Endothelial cell of umbilical vein (primary cell): Measurements from ENCODE around the gene AGBL4. TPM values are rescaled to one million over a fixed set of nuclear protein-coding genes. Genes with fewer than 3 reads are reported as not detected.

ENCODE experiments used
- BruUV-seq: library from RNA; stranded (reverse); fragments of 400-500 nt; replicated peaks from 2 replicates; lab custom pipeline; 2021; lab: Mats Ljungman, UMichigan
- CTCF ChIA-PET: fragments of 300-600, 350-600 bp; sonication (Branson Sonifier 250); formaldehyde crosslinking; loops from one replicate; lab custom pipeline; 2021; ENCODE audit warnings: antibody characterized with exemption, inconsistent platforms; lab: Charles Lee
- POLR2A ChIA-PET: fragments of 300-600, 350-600 bp; sonication (Branson Sonifier 250); formaldehyde crosslinking; loops from one replicate; lab custom pipeline; 2021; ENCODE audit warnings: antibody characterized with exemption, inconsistent platforms; lab: Charles Lee
- DNase-seq: peaks from one replicate; pipeline ENCODE4 v3.0.0-alpha.2; 2011; ENCODE audit warnings: low read depth, low spot score
- FAIRE-seq: peaks from 2 replicates; lab custom pipeline; 2011; peaks lifted over from hg19 to GRCh38; lab: Jason Lieb, UNC
- H2AFZ ChIP-seq: 2 replicates; pipeline ENCODE4 v1.6.0; 2012; ENCODE audit warnings: low read depth, low read length, control low read depth, inconsistent platforms
- H3K27ac ChIP-seq: 2 replicates; pipeline ENCODE4 v1.5.1; 2011; ENCODE audit warnings: low read depth, mild to moderate bottlenecking, control low read depth, low read length, moderate library complexity; ENCODE audit not compliant: insufficient read depth
- H3K27me3 ChIP-seq, 2 experiments: 2 replicates each; pipeline versions ENCODE4 v1.6.0 to v1.6.1; 2011; ENCODE audit warnings: low read length in 2 of 2, mixed read lengths in 1 of 2; ENCODE audit not compliant: control insufficient read depth in 2 of 2, insufficient read depth in 2 of 2
- H3K36me3 ChIP-seq, 2 experiments: 2 replicates in 1 of 2; 3 replicates in 1 of 2; pipeline ENCODE4 v1.5.1; 2011; ENCODE audit warnings: low read length in 2 of 2, mild to moderate bottlenecking in 1 of 2, moderate library complexity in 1 of 2; ENCODE audit not compliant: control insufficient read depth in 2 of 2, insufficient read depth in 2 of 2; ENCODE audit errors: extremely low read depth in 1 of 2
- H3K4me1 ChIP-seq: 3 replicates; pipeline ENCODE4 v1.5.1; 2011; ENCODE audit warnings: mild to moderate bottlenecking, low read length; ENCODE audit not compliant: control insufficient read depth, insufficient read depth; ENCODE audit errors: extremely low read depth
- H3K4me2 ChIP-seq: 2 replicates; pipeline ENCODE4 v1.6.1; 2011; ENCODE audit warnings: low read length, control low read depth, mixed read lengths; ENCODE audit not compliant: insufficient read depth
- H3K4me3 ChIP-seq, 3 experiments: fragments of 200-600 bp in 1 of 3; sonication (generic), shearing (Covaris generic) in 1 of 3; replicated peaks in 1 of 3; 2 replicates each; pipeline ENCODE4 v1.5.1; 2011 to 2016; ENCODE audit warnings: control low read depth in 3 of 3, low read length in 3 of 3, mild to moderate bottlenecking in 2 of 3, inconsistent platforms in 1 of 3, low read depth in 1 of 3, moderate library complexity in 1 of 3; ENCODE audit not compliant: insufficient read depth in 1 of 3
- H3K79me2 ChIP-seq: 2 replicates; pipeline ENCODE4 v1.6.0; 2012; ENCODE audit warnings: low read length, inconsistent platforms; ENCODE audit not compliant: control insufficient read depth, insufficient read depth
- H3K9ac ChIP-seq: replicated peaks from 2 replicates; pipeline ENCODE3; 2011; ENCODE audit warnings: low read length, control low read depth; ENCODE audit not compliant: insufficient read depth; ENCODE audit errors: extremely low read depth
- H3K9me1 ChIP-seq: replicated peaks from 3 replicates; pipeline ENCODE4 v1.6.0; 2011; ENCODE audit warnings: mild to moderate bottlenecking, low read length; ENCODE audit not compliant: control insufficient read depth, insufficient read depth; ENCODE audit errors: extremely low read depth
- H3K9me3 ChIP-seq: replicated peaks from 2 replicates; pipeline ENCODE4 v1.5.1; 2012; ENCODE audit warnings: low read length, inconsistent platforms; ENCODE audit not compliant: control insufficient read depth, insufficient read depth
- H4K20me1 ChIP-seq: replicated peaks from 2 replicates; pipeline ENCODE3; 2011; ENCODE audit warnings: mild to moderate bottlenecking, low read length; ENCODE audit not compliant: control insufficient read depth, insufficient read depth; ENCODE audit errors: extremely low read depth
- CTCF ChIP-seq, 2 donors: IDR thresholded peaks; 1 replicate in 1 of 2; 2 replicates in 1 of 2; pipeline ENCODE4 v1.5.1; 2011; ENCODE audit warnings: low read length in 2 of 2, mild to moderate bottlenecking in 2 of 2, moderate library complexity in 2 of 2, control low read depth in 1 of 2, inconsistent platforms in 1 of 2, low read depth in 1 of 2; ENCODE audit not compliant: insufficient read depth in 1 of 2; ENCODE audit errors: extremely low read depth in 1 of 2
- EZH2 ChIP-seq: IDR thresholded peaks from 2 replicates; pipeline ENCODE4 v1.6.1; 2012; ENCODE audit warnings: borderline replicate concordance, low read depth, mild to moderate bottlenecking, moderate library complexity, low read length, inconsistent platforms; ENCODE audit not compliant: severe bottlenecking
- FOS ChIP-seq: IDR thresholded peaks from 2 replicates; pipeline ENCODE4 v1.6.1; 2011; ENCODE audit warnings: mild to moderate bottlenecking, low read length, moderate library complexity, borderline replicate concordance; ENCODE audit not compliant: insufficient read depth
- GATA2 ChIP-seq: IDR thresholded peaks from 2 replicates; pipeline ENCODE4 v1.7.0; 2011; ENCODE audit warnings: low read depth, mild to moderate bottlenecking, moderate library complexity, mixed read lengths, low read length; ENCODE audit not compliant: insufficient read length, insufficient read depth
- JUN ChIP-seq: IDR thresholded peaks from 2 replicates; pipeline ENCODE4 v1.6.1; 2011; ENCODE audit warnings: borderline replicate concordance, low read depth; ENCODE audit not compliant: insufficient read length, insufficient read depth
- MYC ChIP-seq: IDR thresholded peaks from one replicate; pipeline ENCODE4 v1.6.1; 2011; ENCODE audit warnings: mild to moderate bottlenecking, low read depth, low read length
- POLR2A ChIP-seq: IDR thresholded peaks from 2 replicates; pipeline ENCODE4 v1.6.1; 2012; ENCODE audit warnings: low read depth, mild to moderate bottlenecking, control low read depth, low read length
- POLR2AphosphoS5 ChIP-seq: IDR thresholded peaks from 2 replicates; pipeline ENCODE4 v1.6.1; 2012; ENCODE audit warnings: low read depth, mild to moderate bottlenecking, control low read depth, low read length, moderate library complexity; ENCODE audit not compliant: insufficient read depth
- dilution Hi-C: fragments of 300-500 bp; cut with MboI; formaldehyde crosslinking; loops from one replicate; pipeline ENCODE4 v1.15.0; 2019; ENCODE audit warnings: low sequenced_read_pairs; ENCODE audit not compliant: extremely low pct_ligation_motif_present
- intact Hi-C: fragments of 100-400 bp; cut with micrococcal nuclease; formaldehyde crosslinking; loops from one replicate; pipeline ENCODE4 v1.10.0; 2022
- polyA plus RNA-seq, 4 experiments: library from polyadenylated mRNA; depleted of rRNA in 3 of 4; stranded (reverse) in 3 of 4; unstranded in 1 of 4; fragments of >200 nt; gene quantifications; 2 replicates each; pipeline versions ENCODE4 v1.2.1 to v1.2.3, GENCODE V29; 2011 to 2012; ENCODE audit warnings: missing spikeins in 1 of 4
- total RNA-seq: library from RNA; stranded (reverse); gene quantifications from 2 replicates; pipeline ENCODE4 v1.2.3, GENCODE V29; 2021
- TF ChIP-seq, protein P1 (sequence below): IDR thresholded peaks from 2 replicates; pipeline ENCODE4 v1.6.1; 2011; ENCODE audit not compliant: insufficient read depth, insufficient read length

AGBL4 gene
- total and polyA plus RNA-seq, 2 donors (not counting 3 experiments of a cell fraction or from before 2014, with no cell fraction given): not detected

GRCh38 chr1:48629867-48630266, 1393.9 kb downstream of the AGBL4 start:
- Histone ChIP-seq H4K20me1 (no peaks in the 10 kb centered on the region), H3K9me1 (no peaks in the 10 kb centered on the region), H3K27ac (no peak overlapping the region), H3K27me3 (no peaks in the 10 kb centered on the region), H3K36me3 (no peaks in the 10 kb centered on the region), H3K4me3 (no peak overlapping the region), H3K9ac (no peak overlapping the region), H3K79me2 (no peaks in the 10 kb centered on the region), H2AFZ (no peak overlapping the region), H3K4me1 (no peaks in the 10 kb centered on the region), H3K4me2 (no peak overlapping the region), H3K9me3 (no peaks in the 10 kb centered on the region)
- intact Hi-C loops: no loop called here
- FAIRE-seq (no peak), DNase-seq (no peak)
- TF ChIP-seq FOS (no peak), POLR2AphosphoS5 (no peak), JUN (no peak), EZH2 (no peak), POLR2A (no peak), MYC (no peak), GATA2 (no peak), CTCF (IDR thresholded peaks at IDR 0.05; ENCODE audit: extremely low read depth in 1 of 2, insufficient read depth in 1 of 2, low read depth in 1 of 2, low read length in 2 of 2) (no peak)
- TF ChIP-seq, protein P1, sequence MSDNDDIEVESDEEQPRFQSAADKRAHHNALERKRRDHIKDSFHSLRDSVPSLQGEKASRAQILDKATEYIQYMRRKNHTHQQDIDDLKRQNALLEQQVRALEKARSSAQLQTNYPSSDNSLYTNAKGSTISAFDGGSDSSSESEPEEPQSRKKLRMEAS: no peak
- ChIA-PET POLR2A (no interaction called here), CTCF (no interaction called here)
- dilution Hi-C loops: no loop called here
- no TSS peak for BruUV-seq
